ENCODE results near the gene NTN3.
"Not testable (repeated sequence)": the region's sequence is repeated elsewhere in the genome, so short reads cannot be mapped to it uniquely, and the experiment has no call there.

Gene NTN3

GRCh38 chr16:2437032-2437790 lies 33.9 kb upstream of the NTN3 start:
- in situ Hi-C loops (cut with HindIII; ENCODE audit: low pct_ligation_motif_present, low pct_unique_long_range_greater_than_20kb, low sequenced_read_pairs): no loop called here
- DNase-seq: no peak

DNA sequence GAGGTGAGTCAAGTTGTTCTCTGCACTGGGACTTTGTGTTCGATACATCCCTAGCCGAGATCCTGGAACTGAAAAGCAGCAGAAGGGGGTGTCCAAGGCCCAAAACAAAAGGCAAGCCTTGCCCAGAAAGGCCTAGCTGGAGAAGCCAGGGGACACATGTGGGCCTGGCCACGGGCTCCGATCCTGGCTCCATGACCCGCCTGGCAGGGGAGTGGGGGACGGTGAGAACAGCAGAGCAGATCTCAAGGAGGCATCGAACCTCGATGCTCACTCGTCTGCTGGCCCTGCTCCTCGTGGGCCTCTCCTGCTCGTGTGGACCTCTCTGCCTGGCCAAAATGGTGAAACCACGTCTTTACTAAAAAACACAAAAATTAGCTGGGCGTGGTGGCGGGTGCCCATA lies 33.0 kb upstream of the NTN3 start:
- in situ Hi-C loops (cut with HindIII; ENCODE audit: low pct_ligation_motif_present, low pct_unique_long_range_greater_than_20kb, low sequenced_read_pairs): no loop called here
- DNase-seq: no peak

DNA sequence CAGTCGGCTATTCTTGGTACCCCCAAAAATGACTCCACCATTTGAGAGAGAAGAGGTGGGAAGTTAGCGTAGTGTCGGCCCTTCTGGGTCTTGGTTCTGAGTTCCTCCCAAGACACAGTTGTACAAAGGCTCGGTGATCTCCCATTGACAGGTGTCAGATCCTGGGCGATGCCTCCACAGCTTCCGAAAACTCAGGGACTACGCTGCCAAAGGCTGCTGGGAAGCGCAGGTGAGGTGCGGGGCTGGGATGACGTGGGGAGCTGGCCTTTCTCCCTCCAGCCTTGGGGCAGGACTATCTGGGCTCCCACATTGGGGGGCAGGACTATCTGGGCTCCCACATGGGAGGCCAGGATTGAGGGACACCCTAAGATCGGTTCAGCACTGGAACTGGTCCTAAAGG lies 31.5 kb upstream of the NTN3 start:
- DNase-seq: no peak
- in situ Hi-C loops (cut with HindIII; ENCODE audit: low pct_ligation_motif_present, low pct_unique_long_range_greater_than_20kb, low sequenced_read_pairs): no loop called here

DNA sequence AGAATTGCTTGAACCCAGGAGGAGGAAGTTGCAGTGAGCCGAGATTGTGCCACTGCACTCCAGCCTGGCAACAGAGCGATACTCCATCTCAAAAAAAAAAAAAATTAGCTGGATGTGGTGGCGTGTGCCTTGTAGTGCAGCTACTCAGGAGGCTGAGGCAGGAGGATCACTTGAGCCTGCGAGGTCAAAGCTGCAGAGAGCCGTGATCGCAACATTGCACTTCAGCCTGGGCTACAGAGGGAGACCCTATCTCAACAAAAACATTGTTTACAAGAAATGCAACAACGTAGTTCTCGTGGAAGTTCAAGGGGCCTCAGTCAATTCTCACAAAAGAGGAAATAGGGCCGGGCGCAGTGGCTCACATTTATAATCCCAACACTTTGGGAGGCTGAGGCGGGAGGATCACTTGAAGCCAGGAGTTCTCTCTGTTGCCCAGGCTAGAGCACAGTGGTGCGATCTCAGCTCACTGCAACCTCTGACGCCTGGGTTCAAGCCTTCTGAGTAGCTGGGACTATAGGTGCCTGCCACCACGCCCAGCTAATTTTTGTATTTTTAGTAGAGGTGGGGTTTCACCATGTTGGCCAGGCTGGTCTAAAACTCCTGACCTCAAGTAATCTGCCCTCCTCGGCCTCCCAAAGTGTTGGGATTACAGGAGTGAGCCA lies 29.8 kb upstream of the NTN3 start:
- DNase-seq; in situ Hi-C loops (cut with HindIII; ENCODE audit: low pct_ligation_motif_present, low pct_unique_long_range_greater_than_20kb, low sequenced_read_pairs): not testable (repeated sequence)

GRCh38 chr16:2443555-2443954 lies 27.5 kb upstream of the NTN3 start:
- in situ Hi-C loops (cut with HindIII; ENCODE audit: low pct_ligation_motif_present, low pct_unique_long_range_greater_than_20kb, low sequenced_read_pairs): no loop called here
- no peak for DNase-seq

DNA sequence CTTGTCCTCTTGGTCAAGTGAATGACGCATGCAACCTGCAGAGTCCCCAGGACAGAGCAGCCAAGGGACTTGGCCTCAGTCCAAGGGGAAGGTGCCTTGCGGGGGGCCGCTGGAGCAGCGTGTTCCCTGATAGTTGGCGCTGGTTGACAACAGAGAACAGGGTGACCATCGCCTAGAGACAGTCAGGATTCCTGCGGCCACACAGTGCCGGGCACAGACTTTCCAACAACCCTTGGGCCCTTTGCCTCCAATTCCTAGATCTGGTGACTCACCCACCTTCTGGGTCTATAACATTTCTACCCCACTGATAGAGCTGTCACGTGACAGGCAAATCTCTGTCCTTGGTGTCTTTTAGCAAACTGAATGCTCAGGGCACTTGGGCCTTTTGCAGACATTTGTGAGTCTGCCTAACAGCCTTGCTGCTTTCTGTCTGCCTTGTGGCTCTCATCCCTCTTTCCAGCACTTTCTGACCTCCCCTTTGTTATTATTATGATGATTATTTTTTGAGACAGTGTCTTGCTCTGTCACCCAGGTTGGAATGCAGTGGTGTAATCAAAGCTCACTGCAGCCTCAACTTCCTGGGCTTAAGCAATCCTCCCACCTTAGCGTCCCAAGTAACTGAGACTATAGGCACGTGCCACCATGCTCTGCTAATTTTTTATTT lies 23.0 kb upstream of the NTN3 start:
- in situ Hi-C loops (cut with HindIII; ENCODE audit: low pct_ligation_motif_present, low pct_unique_long_range_greater_than_20kb, low sequenced_read_pairs): no loop called here
- DNase-seq: no peak

- no peak for DNase-seq
- in situ Hi-C loops (cut with HindIII; ENCODE audit: low pct_ligation_motif_present, low pct_unique_long_range_greater_than_20kb, low sequenced_read_pairs): no loop called here
Measured at GRCh38 chr16:2449118-2449517, 22.0 kb upstream of the NTN3 start.

DNA sequence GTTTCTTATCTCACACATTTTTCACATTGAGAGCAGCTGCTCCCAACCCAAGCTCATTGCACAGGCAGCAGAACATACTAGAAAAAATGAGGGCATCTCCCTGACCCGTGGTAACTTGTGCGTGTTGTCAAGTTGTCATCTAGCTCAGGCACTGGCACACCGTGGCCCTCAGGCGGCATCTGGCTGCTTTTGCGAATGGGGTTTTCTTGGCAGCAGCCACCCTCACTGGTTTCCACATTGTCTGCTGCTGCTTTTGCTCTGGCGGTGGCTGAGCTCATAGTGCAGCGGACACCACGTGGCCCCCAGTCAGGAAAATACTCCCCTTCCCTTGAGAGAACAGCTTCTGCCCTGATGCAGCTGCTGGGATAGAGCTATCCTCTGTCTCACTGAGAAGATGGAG lies 20.6 kb upstream of the NTN3 start:
- no peak for DNase-seq
- in situ Hi-C loops (cut with HindIII; ENCODE audit: low pct_ligation_motif_present, low pct_unique_long_range_greater_than_20kb, low sequenced_read_pairs): loop anchor here (25.0 kb wide), 1 partner anchor 288 kb away; the partner anchor contains the start of gene TRAF7

DNA sequence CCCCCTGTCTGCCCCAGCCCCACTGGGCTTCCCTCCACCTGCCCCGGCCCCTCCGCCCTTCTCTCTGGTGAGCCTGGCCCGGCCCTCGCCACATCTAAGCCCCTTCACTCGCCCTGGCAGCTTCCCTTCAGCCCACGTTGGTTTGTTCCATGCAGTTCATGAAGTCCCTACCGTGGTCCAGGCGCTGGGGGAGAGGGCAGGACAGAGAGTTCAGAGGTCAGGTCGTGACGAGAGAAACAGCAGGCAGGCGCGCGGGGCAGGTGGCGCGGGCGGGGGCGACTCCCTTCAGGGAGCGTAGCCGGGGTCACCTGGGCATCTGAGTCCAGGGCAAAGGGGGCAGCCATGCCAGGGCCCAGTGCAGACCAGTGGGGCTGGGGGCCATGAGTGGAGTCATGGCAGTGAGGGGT lies 20.1 kb upstream of the NTN3 start:
- DNase-seq: no peak
- in situ Hi-C loops (cut with HindIII; ENCODE audit: low pct_ligation_motif_present, low pct_unique_long_range_greater_than_20kb, low sequenced_read_pairs): loop anchor here (25.0 kb wide), 1 partner anchor 289 kb away; the partner anchor contains the start of gene TRAF7

DNA sequence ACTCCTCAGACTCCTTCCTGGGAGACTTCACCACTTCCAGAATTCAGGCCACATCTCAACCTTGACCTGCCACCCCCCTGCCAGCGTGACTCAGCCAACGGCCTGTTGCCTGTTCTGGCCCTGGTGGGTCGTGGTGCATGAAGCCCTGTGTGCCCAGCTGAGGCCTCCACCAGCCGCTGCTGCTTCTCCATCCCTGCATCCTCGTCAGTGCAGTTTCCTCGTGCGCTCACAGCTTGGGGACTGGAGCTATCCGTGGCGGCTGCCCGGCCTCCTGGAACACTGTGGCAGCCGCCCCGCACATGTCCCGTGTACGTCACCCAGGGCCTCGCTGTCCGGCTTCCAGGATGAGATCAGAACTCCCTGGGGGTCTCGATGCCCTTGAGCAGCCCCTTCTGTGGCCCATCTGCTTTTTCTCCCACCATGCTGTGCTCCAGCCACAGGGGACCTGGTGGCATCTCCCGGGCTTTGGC lies 19.2 kb upstream of the NTN3 start:
- DNase-seq: peak; percentile 27
- in situ Hi-C loops (cut with HindIII; ENCODE audit: low pct_ligation_motif_present, low pct_unique_long_range_greater_than_20kb, low sequenced_read_pairs): loop anchor here (25.0 kb wide), 1 partner anchor 290 kb away; the partner anchor contains the start of gene TRAF7

DNA sequence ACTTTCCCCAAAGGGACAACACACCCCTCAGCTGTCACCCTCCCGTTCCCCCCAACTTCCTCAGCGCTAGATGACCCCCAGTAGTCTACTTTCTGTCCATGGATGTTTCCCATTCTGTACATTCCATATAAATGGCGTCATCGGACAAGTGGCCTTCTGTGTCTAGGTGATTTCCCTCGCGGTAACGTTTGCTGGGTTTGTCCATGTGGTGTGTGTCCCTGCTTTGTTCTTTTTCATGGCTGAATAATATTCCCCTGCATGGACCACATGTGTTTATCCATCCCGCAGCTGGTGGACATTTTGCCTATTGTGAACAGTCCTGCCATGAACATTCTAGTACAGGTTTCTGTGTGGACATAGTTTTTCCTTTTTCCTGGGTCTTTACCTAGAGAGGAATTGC lies 18.4 kb upstream of the NTN3 start:
- DNase-seq: no peak

DNA sequence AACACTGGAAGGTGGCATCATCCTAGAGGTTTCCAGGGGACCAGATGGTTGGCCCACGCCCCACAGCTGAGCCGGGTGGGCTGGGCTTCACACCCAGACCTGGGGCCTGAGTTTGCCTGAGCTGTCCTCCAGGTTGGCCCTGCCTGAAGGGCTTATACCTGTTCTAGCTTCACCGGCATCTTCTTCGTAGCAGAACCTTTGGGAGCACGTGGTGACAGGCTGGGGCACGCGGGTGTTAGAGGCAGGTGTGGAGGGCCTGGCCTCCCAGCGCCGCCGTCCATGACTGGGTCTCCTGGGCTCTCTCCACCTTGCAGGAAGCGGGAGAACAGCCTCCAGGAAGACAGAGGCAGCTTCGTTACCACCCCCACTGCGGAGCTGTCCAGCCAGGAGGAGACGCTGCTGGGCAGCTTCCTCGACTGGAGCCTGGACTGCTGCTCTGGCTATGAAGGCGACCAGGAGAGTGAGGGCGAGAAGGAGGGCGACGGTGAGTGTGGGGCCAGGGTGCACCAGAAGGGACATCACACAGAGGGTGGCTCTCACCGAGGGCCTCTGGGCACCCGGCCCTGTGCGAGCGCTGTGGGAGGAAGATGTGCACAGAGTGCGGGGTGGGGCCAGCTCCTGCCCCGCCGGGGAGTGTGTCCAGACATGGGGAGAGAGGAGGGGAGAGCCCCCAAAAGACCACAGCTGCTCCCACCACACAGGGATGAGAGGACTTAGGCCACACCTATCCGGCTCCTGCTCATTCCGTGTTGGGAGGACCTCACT lies 15.8 kb upstream of the NTN3 start:
- no peak for DNase-seq
- in situ Hi-C loops (cut with HindIII; ENCODE audit: low pct_ligation_motif_present, low pct_unique_long_range_greater_than_20kb, low sequenced_read_pairs): loop anchor here (25.0 kb wide), 1 partner anchor 293 kb away; the partner anchor contains the start of gene TRAF7

More for the DNA sequence above, 18.4 kb upstream of the NTN3 start:
- in situ Hi-C loops (cut with HindIII; ENCODE audit: low pct_ligation_motif_present, low pct_unique_long_range_greater_than_20kb, low sequenced_read_pairs): loop anchor here (25.0 kb wide), 1 partner anchor 290 kb away; the partner anchor contains the start of gene TRAF7

GRCh38 chr16:2456551-2457153 lies 14.4 kb upstream of the NTN3 start:
- no peak for DNase-seq
- in situ Hi-C loops (cut with HindIII; ENCODE audit: low pct_ligation_motif_present, low pct_unique_long_range_greater_than_20kb, low sequenced_read_pairs): loop anchor here (25.0 kb wide), 1 partner anchor 294 kb away; the partner anchor contains the start of gene TRAF7

GRCh38 chr16:2457267-2457666 lies 13.8 kb upstream of the NTN3 start:
- in situ Hi-C loops (cut with HindIII; ENCODE audit: low pct_ligation_motif_present, low pct_unique_long_range_greater_than_20kb, low sequenced_read_pairs): loop anchor here (25.0 kb wide), 1 partner anchor 295 kb away; the partner anchor contains the start of gene TRAF7
- no peak for DNase-seq

DNA sequence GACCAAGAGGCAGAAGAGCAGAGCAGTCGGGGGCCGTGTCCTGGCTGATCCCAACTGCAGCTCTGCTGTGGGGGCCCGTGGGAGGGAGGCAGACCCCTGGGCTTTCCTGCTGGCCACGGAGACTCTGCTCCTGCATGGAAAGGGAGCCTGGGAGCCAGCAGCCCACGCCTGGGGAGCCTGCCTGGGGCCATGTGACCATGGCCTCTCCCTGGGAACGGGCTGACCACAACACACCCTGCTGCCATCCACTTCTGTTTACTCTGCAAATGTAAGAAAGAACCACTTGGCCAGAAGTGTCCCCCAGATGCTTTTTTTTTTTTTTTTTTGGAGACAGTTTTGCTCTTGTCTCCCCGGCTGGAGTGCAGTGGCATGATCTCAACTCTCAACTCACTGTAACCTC lies 13.2 kb upstream of the NTN3 start:
- in situ Hi-C loops (cut with HindIII; ENCODE audit: low pct_ligation_motif_present, low pct_unique_long_range_greater_than_20kb, low sequenced_read_pairs): loop anchor here (25.0 kb wide), 1 partner anchor 296 kb away; the partner anchor contains the start of gene TRAF7
- no peak for DNase-seq

DNA sequence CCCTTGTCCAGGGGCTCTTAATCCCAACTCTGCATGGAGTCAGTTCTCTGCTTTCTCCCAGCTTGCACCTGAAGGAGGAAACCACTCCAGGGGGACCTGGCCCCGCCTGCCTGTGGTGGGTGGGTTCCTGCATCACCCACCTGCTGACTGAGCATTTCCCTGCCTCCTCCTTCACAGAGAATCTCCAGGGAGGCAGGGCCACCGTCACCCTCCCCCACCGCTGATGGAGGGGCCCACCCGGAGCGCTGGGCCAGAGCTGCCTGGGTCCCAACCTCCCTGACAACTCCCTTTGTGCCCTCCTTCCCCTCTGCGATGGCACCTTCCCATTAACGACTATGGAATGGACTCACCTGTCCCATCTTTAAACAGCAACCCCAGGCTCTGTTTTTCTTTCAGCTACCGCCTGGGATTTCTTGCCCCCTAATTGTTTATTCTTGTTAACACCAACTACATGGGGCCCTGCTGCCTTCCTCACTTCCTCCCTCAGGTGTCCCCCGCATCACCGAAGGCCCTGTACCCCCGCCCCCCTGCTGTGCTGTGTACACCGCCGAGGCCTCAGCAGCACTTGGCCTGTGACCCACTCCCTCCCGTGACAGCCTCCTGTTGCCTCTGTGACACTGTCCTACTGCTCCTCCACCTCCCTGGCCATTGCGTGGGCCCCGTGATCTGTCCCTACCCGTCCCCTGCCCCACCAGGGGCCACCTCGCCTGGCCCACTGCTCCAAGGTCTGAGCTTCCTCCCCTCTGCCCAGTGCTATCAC lies 12.0 kb upstream of the NTN3 start:
- no peak for DNase-seq
- in situ Hi-C loops (cut with HindIII; ENCODE audit: low pct_ligation_motif_present, low pct_unique_long_range_greater_than_20kb, low sequenced_read_pairs): loop anchor here (25.0 kb wide), 1 partner anchor 297 kb away; the partner anchor contains the start of gene TRAF7

Data from ACHN (cell line).